SK-N-SH (cell line): Measurements from ENCODE around the gene SIGLEC1. TPM values are rescaled to one million over a fixed set of nuclear protein-coding genes. Genes with fewer than 3 reads are reported as not detected.
A peak's percentile ranks its signal among the peaks of the same experiment; 100 is the strongest.

Experiments used
- CTCF ChIA-PET: fragments of 300-600, 350-600 bp; formaldehyde crosslinking; extraction: SDS; loops from one replicate; lab custom pipeline; 2021; lab: Yijun Ruan, JAX
- POLR2A ChIA-PET: fragments of 350-600 bp; sonication (Branson Sonifier 250); formaldehyde crosslinking; extraction: SDS; loops from one replicate; lab custom pipeline; 2020; ENCODE audit warnings: antibody characterized with exemption, inconsistent platforms; lab: Yijun Ruan, JAX
- DNase-seq: peaks from one replicate; pipeline ENCODE4 v3.0.0; 2012
- H2AFZ ChIP-seq: fragments of 200-600 bp; sonication (generic); 2 replicates; pipeline ENCODE4 v1.8.1; 2016; ENCODE audit warnings: antibody characterized with exemption, mild to moderate bottlenecking, low read depth
- H3F3A ChIP-seq: fragments of 200-600 bp; sonication (generic); replicated peaks from 2 replicates; pipeline ENCODE3; 2016; ENCODE audit warnings: antibody characterized with exemption, mild to moderate bottlenecking; ENCODE audit not compliant: insufficient read depth
- H3K27ac ChIP-seq, 2 experiments: fragments of 200-500 bp in 1 of 2; fragments of 200-600 bp in 1 of 2; sonication (Bioruptor generic) in 1 of 2; sonication (generic), shearing (Covaris generic) in 1 of 2; 2 replicates each; pipeline versions ENCODE4 v1.5.1 to v1.6.1; 2014 to 2016; ENCODE audit warnings: low read depth in 2 of 2, inconsistent platforms in 1 of 2, low read length in 1 of 2, mild to moderate bottlenecking in 1 of 2, mixed read lengths in 1 of 2
- H3K27me3 ChIP-seq: fragments of 200-600 bp; sonication (generic), shearing (Covaris generic); 2 replicates; pipeline ENCODE4 v1.6.1; 2016; ENCODE audit warnings: mixed run types; ENCODE audit not compliant: insufficient read depth
- H3K36me3 ChIP-seq, 2 experiments: fragments of 200-500 bp in 1 of 2; fragments of 200-600 bp in 1 of 2; sonication (Bioruptor generic) in 1 of 2; sonication (generic) in 1 of 2; replicated peaks in 1 of 2; 2 replicates each; pipeline versions ENCODE3 to v1.5.1; 2014 to 2016; ENCODE audit warnings: low read length in 1 of 2, mild to moderate bottlenecking in 1 of 2; ENCODE audit not compliant: insufficient read depth in 2 of 2, control insufficient read depth in 1 of 2
- H3K4me1 ChIP-seq, 2 experiments: fragments of 200-500 bp in 1 of 2; fragments of 200-600 bp in 1 of 2; sonication (Bioruptor generic) in 1 of 2; sonication (generic), shearing (Covaris generic) in 1 of 2; 2 replicates each; pipeline versions ENCODE4 v1.5.1 to v1.6.1; 2014 to 2016; ENCODE audit warnings: low read depth in 1 of 2, low read length in 1 of 2, mixed run types in 1 of 2; ENCODE audit not compliant: insufficient read depth in 2 of 2, control insufficient read depth in 1 of 2
- H3K4me2 ChIP-seq: fragments of 200-600 bp; sonication (generic), shearing (Covaris generic); 2 replicates; pipeline ENCODE4 v1.6.1; 2017; ENCODE audit warnings: mixed run types
- H3K4me3 ChIP-seq, 2 experiments: fragments of 200-500 bp in 1 of 2; fragments of 200-600 bp in 1 of 2; sonication (Bioruptor generic) in 1 of 2; sonication (generic), shearing (Covaris generic) in 1 of 2; 2 replicates each; pipeline versions ENCODE4 v1.5.1 to v1.8.1; 2014 to 2016; ENCODE audit warnings: low read depth in 2 of 2, inconsistent platforms in 1 of 2, low read length in 1 of 2, mild to moderate bottlenecking in 1 of 2, mixed read lengths in 1 of 2, moderate library complexity in 1 of 2
- H3K79me2 ChIP-seq: fragments of 200-600 bp; sonication (generic); 2 replicates; pipeline ENCODE4 v1.8.1; 2017; ENCODE audit warnings: mild to moderate bottlenecking; ENCODE audit not compliant: insufficient read depth
- H3K9ac ChIP-seq: fragments of 200-600 bp; sonication (generic); 2 replicates; pipeline ENCODE4 v1.6.1; 2017; ENCODE audit warnings: mixed run types
- H3K9me2 ChIP-seq: fragments of 200-600 bp; sonication (generic); 2 replicates; pipeline ENCODE4 v1.6.1; 2017; ENCODE audit warnings: mixed run types
- H3K9me3 ChIP-seq: fragments of 200-600 bp; sonication (generic); 2 replicates; pipeline ENCODE4 v1.6.1; 2017; ENCODE audit warnings: mixed run types, mild to moderate bottlenecking, moderate library complexity
- H4K20me1 ChIP-seq: fragments of 200-600 bp; sonication (generic); 2 replicates; pipeline ENCODE4 v1.6.1; 2017; ENCODE audit warnings: mild to moderate bottlenecking, mixed run types; ENCODE audit not compliant: insufficient read depth
- ELF1 ChIP-seq: IDR thresholded peaks from 2 replicates; pipeline ENCODE4 v1.4.0; 2012
- EP300 ChIP-seq, 2 experiments: IDR thresholded peaks; 2 replicates each; pipeline versions ENCODE4 v1.4.0 to v1.6.1; 2012; ENCODE audit warnings: borderline replicate concordance in 1 of 2, low read depth in 1 of 2, low read length in 1 of 2
- EZH2phosphoT487 ChIP-seq: fragments of 200-600 bp; sonication (generic); IDR thresholded peaks from 2 replicates; pipeline ENCODE4 v1.6.1; 2017; ENCODE audit warnings: low read depth, mixed run types, mild to moderate bottlenecking, antibody characterized with exemption, moderate library complexity, borderline replicate concordance
- FOSL2 ChIP-seq: IDR thresholded peaks from 2 replicates; pipeline ENCODE4 v1.4.0; 2012; ENCODE audit warnings: low read depth, mild to moderate bottlenecking, moderate library complexity, borderline replicate concordance
- FOXM1 ChIP-seq: IDR thresholded peaks from 2 replicates; pipeline ENCODE4 v1.4.0; 2012; ENCODE audit warnings: low read depth, mild to moderate bottlenecking
- GATA2 ChIP-seq: sonication (generic); formaldehyde crosslinking; IDR thresholded peaks from 2 replicates; pipeline ENCODE4 v1.5.0; 2020; ENCODE audit warnings: mild to moderate bottlenecking, missing genetic modification reagents
- MXI1 ChIP-seq: IDR thresholded peaks from 2 replicates; pipeline ENCODE4 v1.6.1; 2012; ENCODE audit warnings: mild to moderate bottlenecking, low read depth, low read length, improper control_type of control experiment
- NFIC ChIP-seq: IDR thresholded peaks from 2 replicates; pipeline ENCODE4 v1.4.0; 2012; ENCODE audit warnings: borderline replicate concordance
- TCF12 ChIP-seq: IDR thresholded peaks from 2 replicates; pipeline ENCODE4 v1.4.0; 2012
- TEAD4 ChIP-seq: IDR thresholded peaks from 2 replicates; pipeline ENCODE4 v1.4.0; 2012; ENCODE audit warnings: mild to moderate bottlenecking, borderline replicate concordance; ENCODE audit not compliant: insufficient read depth
- YY1 ChIP-seq: IDR thresholded peaks from 2 replicates; pipeline ENCODE4 v1.4.0; 2012; ENCODE audit warnings: low read depth, mild to moderate bottlenecking
- WGBS: methylation state at CpG from one replicate; pipeline ENCODE4 v1.1.6; 2017; ENCODE audit warnings: low lambda C conversion rate; 5-methylcytosine and 5-hydroxymethylcytosine counted together
- polyA plus RNA-seq, 3 experiments: library from polyadenylated mRNA; depleted of rRNA; stranded (reverse); fragments of >200 nt; gene quantifications; 2 replicates each; pipeline ENCODE4 v1.2.3, GENCODE V29; 2012
- TF ChIP-seq, protein P1 (sequence below): IDR thresholded peaks from 2 replicates; pipeline ENCODE4 v1.6.1; 2012; ENCODE audit warnings: mild to moderate bottlenecking, low read depth, low read length, moderate library complexity
- TF ChIP-seq, protein P2 (sequence below): IDR thresholded peaks from 2 replicates; pipeline ENCODE4 v1.4.0; 2012; ENCODE audit warnings: low read depth, borderline replicate concordance
- TF ChIP-seq, protein P3 (sequence below): IDR thresholded peaks from 2 replicates; pipeline ENCODE4; 2012
- TF ChIP-seq, protein P4 (sequence below): fragments of 200-600 bp; sonication (generic); IDR thresholded peaks from 2 replicates; pipeline ENCODE4 v1.6.1; 2017; ENCODE audit warnings: antibody characterized with exemption, mild to moderate bottlenecking, moderate library complexity

SIGLEC1 gene
- polyA plus RNA-seq, 1 of the 3 experiments (the other 2 are of a cell fraction): not detected

DNA sequence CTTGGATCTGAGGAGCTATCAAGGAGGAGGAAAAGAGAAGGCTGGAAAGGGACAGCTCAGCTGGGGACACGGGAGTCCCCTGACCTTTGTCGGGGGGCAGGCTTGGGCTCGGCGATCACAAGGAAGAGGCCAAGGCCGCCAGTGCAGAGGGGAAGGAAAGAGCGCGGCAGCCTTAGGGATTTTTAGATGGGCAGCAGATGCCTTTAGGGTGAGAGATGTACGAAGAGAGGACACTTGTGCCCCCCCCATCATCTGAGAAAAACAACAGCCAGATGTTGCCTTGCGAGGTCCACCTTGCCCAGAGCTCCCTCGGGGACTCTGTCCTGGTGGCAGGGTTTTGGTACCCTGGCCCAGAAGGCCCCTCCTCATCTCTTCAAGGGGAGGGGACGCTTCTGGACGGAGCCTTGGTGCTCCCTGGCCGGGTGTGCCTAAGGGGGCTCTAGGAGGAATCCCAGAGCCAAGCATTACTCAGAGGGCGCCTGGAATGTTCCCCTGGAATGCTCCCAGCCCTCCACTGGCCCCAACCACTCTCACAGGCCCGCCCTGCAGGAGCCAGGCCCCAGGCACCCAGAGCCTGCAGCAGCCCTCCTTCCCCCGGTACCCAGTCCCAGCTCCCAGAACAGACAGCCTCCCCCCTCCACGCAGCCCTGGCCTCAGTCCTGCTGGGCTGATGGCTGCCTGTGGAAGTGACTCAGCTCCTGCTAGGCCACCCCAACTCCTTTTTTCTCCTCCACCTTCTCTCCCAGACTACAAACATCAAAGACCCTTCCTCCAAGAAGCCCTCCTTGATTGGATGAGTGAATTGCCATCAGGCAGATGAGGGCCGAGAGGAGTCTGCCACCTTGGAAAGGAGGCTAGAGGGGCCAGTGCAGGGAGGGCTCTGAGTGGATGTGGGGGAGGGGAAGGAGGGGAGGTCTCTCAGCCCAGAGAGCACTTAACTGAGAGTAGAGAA, 32.4 kb downstream of the SIGLEC1 start:
- CTCF ChIA-PET: interaction anchor here (0.8 to 18.7 kb wide), 9 partner anchors 9 to 117 kb away, joined by 3 to 301 read pairs (median 4); partner anchors contain the start of genes ADISSP, SIGLEC1 and SPEF1
- TF ChIP-seq TEAD4 (peak; percentile 81), FOXM1 (no peak), FOSL2 (peak; percentile 19; the same call in 1 of the 2 replicates), GATA2 (CRISPR knock-in tag) (no peak), YY1 (peak; percentile 51; the same call in 1 of the 2 replicates), ELF1 (no peak), EZH2phosphoT487 (no peak), EP300 (IDR thresholded peaks at IDR 0.05; ENCODE audit: borderline replicate concordance in 1 of 2, low read depth in 1 of 2, low read length in 1 of 2) (no peak), NFIC (no peak; the same call in 1 of the 2 replicates), TCF12 (peak; percentile 46), MXI1 (no peak)
- TF ChIP-seq, protein P1, sequence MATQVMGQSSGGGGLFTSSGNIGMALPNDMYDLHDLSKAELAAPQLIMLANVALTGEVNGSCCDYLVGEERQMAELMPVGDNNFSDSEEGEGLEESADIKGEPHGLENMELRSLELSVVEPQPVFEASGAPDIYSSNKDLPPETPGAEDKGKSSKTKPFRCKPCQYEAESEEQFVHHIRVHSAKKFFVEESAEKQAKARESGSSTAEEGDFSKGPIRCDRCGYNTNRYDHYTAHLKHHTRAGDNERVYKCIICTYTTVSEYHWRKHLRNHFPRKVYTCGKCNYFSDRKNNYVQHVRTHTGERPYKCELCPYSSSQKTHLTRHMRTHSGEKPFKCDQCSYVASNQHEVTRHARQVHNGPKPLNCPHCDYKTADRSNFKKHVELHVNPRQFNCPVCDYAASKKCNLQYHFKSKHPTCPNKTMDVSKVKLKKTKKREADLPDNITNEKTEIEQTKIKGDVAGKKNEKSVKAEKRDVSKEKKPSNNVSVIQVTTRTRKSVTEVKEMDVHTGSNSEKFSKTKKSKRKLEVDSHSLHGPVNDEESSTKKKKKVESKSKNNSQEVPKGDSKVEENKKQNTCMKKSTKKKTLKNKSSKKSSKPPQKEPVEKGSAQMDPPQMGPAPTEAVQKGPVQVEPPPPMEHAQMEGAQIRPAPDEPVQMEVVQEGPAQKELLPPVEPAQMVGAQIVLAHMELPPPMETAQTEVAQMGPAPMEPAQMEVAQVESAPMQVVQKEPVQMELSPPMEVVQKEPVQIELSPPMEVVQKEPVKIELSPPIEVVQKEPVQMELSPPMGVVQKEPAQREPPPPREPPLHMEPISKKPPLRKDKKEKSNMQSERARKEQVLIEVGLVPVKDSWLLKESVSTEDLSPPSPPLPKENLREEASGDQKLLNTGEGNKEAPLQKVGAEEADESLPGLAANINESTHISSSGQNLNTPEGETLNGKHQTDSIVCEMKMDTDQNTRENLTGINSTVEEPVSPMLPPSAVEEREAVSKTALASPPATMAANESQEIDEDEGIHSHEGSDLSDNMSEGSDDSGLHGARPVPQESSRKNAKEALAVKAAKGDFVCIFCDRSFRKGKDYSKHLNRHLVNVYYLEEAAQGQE: 0 out of 2 replicates have a peak, but pooled peaks have one; percentile 3
- TF ChIP-seq, protein P2, sequence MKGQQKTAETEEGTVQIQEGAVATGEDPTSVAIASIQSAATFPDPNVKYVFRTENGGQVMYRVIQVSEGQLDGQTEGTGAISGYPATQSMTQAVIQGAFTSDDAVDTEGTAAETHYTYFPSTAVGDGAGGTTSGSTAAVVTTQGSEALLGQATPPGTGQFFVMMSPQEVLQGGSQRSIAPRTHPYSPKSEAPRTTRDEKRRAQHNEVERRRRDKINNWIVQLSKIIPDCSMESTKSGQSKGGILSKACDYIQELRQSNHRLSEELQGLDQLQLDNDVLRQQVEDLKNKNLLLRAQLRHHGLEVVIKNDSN: no peak
- TF ChIP-seq, protein P3, sequence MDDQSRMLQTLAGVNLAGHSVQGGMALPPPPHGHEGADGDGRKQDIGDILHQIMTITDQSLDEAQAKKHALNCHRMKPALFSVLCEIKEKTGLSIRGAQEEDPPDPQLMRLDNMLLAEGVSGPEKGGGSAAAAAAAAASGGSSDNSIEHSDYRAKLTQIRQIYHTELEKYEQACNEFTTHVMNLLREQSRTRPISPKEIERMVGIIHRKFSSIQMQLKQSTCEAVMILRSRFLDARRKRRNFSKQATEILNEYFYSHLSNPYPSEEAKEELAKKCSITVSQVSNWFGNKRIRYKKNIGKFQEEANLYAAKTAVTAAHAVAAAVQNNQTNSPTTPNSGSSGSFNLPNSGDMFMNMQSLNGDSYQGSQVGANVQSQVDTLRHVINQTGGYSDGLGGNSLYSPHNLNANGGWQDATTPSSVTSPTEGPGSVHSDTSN: no peak
- TF ChIP-seq, protein P4, sequence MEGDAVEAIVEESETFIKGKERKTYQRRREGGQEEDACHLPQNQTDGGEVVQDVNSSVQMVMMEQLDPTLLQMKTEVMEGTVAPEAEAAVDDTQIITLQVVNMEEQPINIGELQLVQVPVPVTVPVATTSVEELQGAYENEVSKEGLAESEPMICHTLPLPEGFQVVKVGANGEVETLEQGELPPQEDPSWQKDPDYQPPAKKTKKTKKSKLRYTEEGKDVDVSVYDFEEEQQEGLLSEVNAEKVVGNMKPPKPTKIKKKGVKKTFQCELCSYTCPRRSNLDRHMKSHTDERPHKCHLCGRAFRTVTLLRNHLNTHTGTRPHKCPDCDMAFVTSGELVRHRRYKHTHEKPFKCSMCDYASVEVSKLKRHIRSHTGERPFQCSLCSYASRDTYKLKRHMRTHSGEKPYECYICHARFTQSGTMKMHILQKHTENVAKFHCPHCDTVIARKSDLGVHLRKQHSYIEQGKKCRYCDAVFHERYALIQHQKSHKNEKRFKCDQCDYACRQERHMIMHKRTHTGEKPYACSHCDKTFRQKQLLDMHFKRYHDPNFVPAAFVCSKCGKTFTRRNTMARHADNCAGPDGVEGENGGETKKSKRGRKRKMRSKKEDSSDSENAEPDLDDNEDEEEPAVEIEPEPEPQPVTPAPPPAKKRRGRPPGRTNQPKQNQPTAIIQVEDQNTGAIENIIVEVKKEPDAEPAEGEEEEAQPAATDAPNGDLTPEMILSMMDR: no peak
- TF ChIP-seq, all 33 proteins: peak for 5
- H4K20me1 ChIP-seq: no peaks in the 10 kb centered on the region
- H3K4me2 ChIP-seq: peak overlapping the region; percentile 52; the same call in 1 of the 2 replicates
- peaks cover 15% of the 10 kb centered on the region for H3K27me3 ChIP-seq
- H3K9me3 ChIP-seq: no peaks in the 10 kb centered on the region
- H3K36me3 ChIP-seq: no peaks in the 10 kb centered on the region
- no peak overlapping the region for H3K4me3 ChIP-seq
- H2AFZ ChIP-seq: no peak overlapping the region
- WGBS: 65% methylated on average over 16 of the region's 18 CpGs
- no peak overlapping the region for H3K9ac ChIP-seq
- peaks cover 19 to 24% of the 10 kb centered on the region in 2 experiments; a peak in 2 of 4 replicates for H3K4me1 ChIP-seq
- peak overlapping the region; percentile 13 to 62; a peak in 3 of 4 replicates for H3K27ac ChIP-seq
- POLR2A ChIA-PET: no interaction called here
- no peaks in the 10 kb centered on the region for H3K79me2 ChIP-seq
- DNase-seq: peak; percentile 59
- H3F3A ChIP-seq: peaks cover 3% of the 10 kb centered on the region
- no peaks in the 10 kb centered on the region for H3K9me2 ChIP-seq
